Body of pancreas (tissue), 4 donors: Measurements from ENCODE around the gene NXPH1. TPM values are rescaled to one million over a fixed set of nuclear protein-coding genes. Genes with fewer than 3 reads are reported as not detected.

ENCODE experiments used
- ATAC-seq: fragments of 150-250 bp; one replicate; pipeline ENCODE4 v1.9.1; 2016
- DNase-seq, 4 donors: peaks; one replicate each; pipeline ENCODE4 v3.0.0-alpha.2; 2019
- H3K27ac ChIP-seq, 4 donors: fragments of 200-600 bp; sonication (generic); 1 replicate in 3 of 4; 2 replicates in 1 of 4; pipeline versions ENCODE4 v1.5.1 to v1.6.1; 2016 to 2019; ENCODE audit warnings: mild to moderate bottlenecking in 1 of 4, mixed read lengths in 1 of 4, moderate library complexity in 1 of 4
- H3K27me3 ChIP-seq, 2 donors: fragments of 200-600 bp; sonication (generic); one replicate each; pipeline ENCODE4 v1.6.0; 2016; ENCODE audit warnings: mild to moderate bottlenecking in 1 of 2
- H3K36me3 ChIP-seq, 2 donors: fragments of 200-600 bp; sonication (generic); replicated peaks in 1 of 2; 2 replicates each; pipeline ENCODE4 v1.5.1; 2016; ENCODE audit warnings: low read depth in 2 of 2; ENCODE audit not compliant: insufficient read depth in 1 of 2
- H3K4me1 ChIP-seq: fragments of 200-600 bp; sonication (generic); one replicate; pipeline ENCODE4 v1.6.0; 2016
- H3K4me3 ChIP-seq, 2 donors: fragments of 200-600 bp; sonication (generic); 1 replicate in 1 of 2; 2 replicates in 1 of 2; pipeline ENCODE4 v1.5.1; 2016 to 2019
- H3K9me3 ChIP-seq, 3 donors: fragments of 200-600 bp; sonication (generic); 1 replicate in 2 of 3; 2 replicates in 1 of 3; pipeline ENCODE4 v1.5.1; 2016
- CTCF ChIP-seq, 7 experiments: fragments of 450-650 bp in 4 of 7; fragments of 200-600 bp in 3 of 7; sonication (generic) in 3 of 7; IDR thresholded peaks; one replicate each; pipeline ENCODE4 v1.5.1; 2016 to 2019; ENCODE audit warnings: antibody characterized with exemption in 7 of 7
- POLR2A ChIP-seq, 3 donors: fragments of 450-650 bp; IDR thresholded peaks; one replicate each; pipeline ENCODE4 v1.6.1; 2016; ENCODE audit warnings: antibody characterized with exemption in 3 of 3, mild to moderate bottlenecking in 2 of 3
- WGBS, 2 donors: methylation state at CpG; one replicate each; pipeline ENCODE4 v1.1.5; 2017; 5-methylcytosine and 5-hydroxymethylcytosine counted together
- intact Hi-C: fragments of 100-400 bp; cut with DNase I; formaldehyde crosslinking; loops from one replicate; pipeline ENCODE4 v1.15.1; 2023
- total RNA-seq, 2 donors: library from RNA; depleted of rRNA; stranded (reverse); fragments of >200 nt; gene quantifications; one replicate each; pipeline ENCODE4 v1.1.0, GENCODE V29; 2016

Gene NXPH1
- total RNA-seq, 2 donors from 2014 or later: not detected

GRCh38 chr7:8751557-8752231 is 318.3 kb downstream of the NXPH1 start:
- H3K9me3 ChIP-seq: no peaks in the 10 kb centered on the region
- DNase-seq: no peak
- intact Hi-C loops: no loop called here
- no peaks in the 10 kb centered on the region for H3K27me3 ChIP-seq
- H3K27ac ChIP-seq: no peak overlapping the region
- no peaks in the 10 kb centered on the region for H3K4me1 ChIP-seq
- WGBS, 2 donors: 55 to 63% methylated on average over 4 of the region's 4 CpGs
- no peak overlapping the region for H3K4me3 ChIP-seq
- TF ChIP-seq POLR2A (IDR thresholded peaks at IDR 0.05): no peak
- no peak for TF ChIP-seq CTCF (IDR thresholded peaks at IDR 0.05)
- ATAC-seq: no peak
- H3K36me3 ChIP-seq: no peaks in the 10 kb centered on the region

- H3K4me3 ChIP-seq: no peak overlapping the region
- no peaks in the 10 kb centered on the region for H3K9me3 ChIP-seq
- 63 to 66% methylated on average over 3 of the region's 3 CpGs for WGBS, 2 donors
- intact Hi-C loops: no loop called here
- ATAC-seq: no peak
- DNase-seq: no peak
- H3K36me3 ChIP-seq: no peaks in the 10 kb centered on the region
- TF ChIP-seq CTCF (IDR thresholded peaks at IDR 0.05) (no peak), POLR2A (IDR thresholded peaks at IDR 0.05) (no peak)
- H3K27ac ChIP-seq: no peak overlapping the region
- H3K27me3 ChIP-seq: no peaks in the 10 kb centered on the region
- H3K4me1 ChIP-seq: no peaks in the 10 kb centered on the region
Observed at GRCh38 chr7:8753355-8753754, 319.9 kb downstream of the NXPH1 start.

DNA sequence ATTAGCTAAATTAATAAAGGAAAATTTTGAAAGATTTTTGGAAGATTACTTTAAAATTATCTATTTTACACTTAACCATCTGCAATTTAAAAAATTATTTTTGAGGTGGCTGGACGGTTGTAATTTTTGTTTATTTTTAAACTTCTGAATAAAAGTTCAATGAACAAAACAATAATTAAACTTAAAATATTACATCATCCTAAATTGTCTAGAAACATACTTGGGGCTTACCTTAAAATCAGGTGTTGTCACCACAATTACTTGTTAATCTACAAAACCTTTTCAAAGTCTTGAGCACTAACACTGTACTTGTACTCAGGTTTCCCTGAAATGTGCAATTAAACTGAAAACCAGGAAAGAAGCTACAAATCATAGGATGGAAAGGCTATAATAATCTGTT is 328.3 kb downstream of the NXPH1 start:
- H3K36me3 ChIP-seq: no peaks in the 10 kb centered on the region
- H3K27ac ChIP-seq: no peak overlapping the region
- DNase-seq (no peak), ATAC-seq (no peak)
- no peaks in the 10 kb centered on the region for H3K4me1 ChIP-seq
- H3K4me3 ChIP-seq: no peak overlapping the region
- TF ChIP-seq CTCF (IDR thresholded peaks at IDR 0.05): no peak
- no peak for TF ChIP-seq POLR2A (IDR thresholded peaks at IDR 0.05)
- intact Hi-C loops: no loop called here
- H3K9me3 ChIP-seq: no peaks in the 10 kb centered on the region
- 40 to 50% methylated on average over 1 of the region's 1 CpG for WGBS, 2 donors
- H3K27me3 ChIP-seq: no peaks in the 10 kb centered on the region

GRCh38 chr7:8762803-8763202 is 329.4 kb downstream of the NXPH1 start:
- H3K9me3 ChIP-seq: no peaks in the 10 kb centered on the region
- intact Hi-C loops: no loop called here
- H3K4me1 ChIP-seq: no peaks in the 10 kb centered on the region
- 48 to 60% methylated on average over 9 of the region's 9 CpGs for WGBS, 2 donors
- no peaks in the 10 kb centered on the region for H3K36me3 ChIP-seq
- no peak for ATAC-seq
- no peak for DNase-seq
- H3K27me3 ChIP-seq: no peaks in the 10 kb centered on the region
- H3K27ac ChIP-seq: no peak overlapping the region
- TF ChIP-seq POLR2A (IDR thresholded peaks at IDR 0.05) (no peak), CTCF (IDR thresholded peaks at IDR 0.05) (no peak)
- H3K4me3 ChIP-seq: no peak overlapping the region

DNA sequence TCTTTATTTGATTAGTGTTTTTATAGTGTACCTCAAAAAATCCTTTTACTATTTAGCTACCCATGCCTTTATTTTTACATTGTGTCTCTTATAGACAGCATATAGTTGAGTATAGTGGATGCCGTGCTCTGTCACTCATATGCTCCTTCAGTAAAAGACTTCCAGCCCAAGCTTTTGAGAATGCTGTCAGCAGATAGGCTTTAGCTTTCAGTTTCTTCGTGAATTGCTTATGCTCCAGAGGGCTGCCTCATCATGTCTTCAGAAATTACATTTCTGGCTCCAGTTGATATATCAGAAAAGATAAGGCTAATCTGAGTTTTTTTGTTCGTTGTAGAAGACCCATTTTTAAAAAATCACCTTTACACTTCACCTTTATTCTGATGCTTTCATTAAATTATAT is 332.0 kb downstream of the NXPH1 start:
- H3K27me3 ChIP-seq: no peaks in the 10 kb centered on the region
- no peak overlapping the region for H3K4me3 ChIP-seq
- no peaks in the 10 kb centered on the region for H3K9me3 ChIP-seq
- ATAC-seq (no peak), DNase-seq (no peak)
- intact Hi-C loops: no loop called here
- no peak overlapping the region for H3K27ac ChIP-seq
- no peaks in the 10 kb centered on the region for H3K4me1 ChIP-seq
- no peak for TF ChIP-seq POLR2A (IDR thresholded peaks at IDR 0.05)
- TF ChIP-seq CTCF (IDR thresholded peaks at IDR 0.05): no peak
- 54 to 58% methylated on average over 3 of the region's 3 CpGs for WGBS, 2 donors
- H3K36me3 ChIP-seq: no peaks in the 10 kb centered on the region
